Testis (tissue), 2 donors: ENCODE results near the gene PARP4.

ENCODE experiments used
- CTCF ChIP-seq, 3 experiments: fragments of 450-650 bp in 2 of 3; fragments of 200-600 bp in 1 of 3; sonication (generic) in 1 of 3; IDR thresholded peaks; one replicate each; pipeline ENCODE4 v1.5.1; 2016 to 2019; ENCODE audit warnings: antibody characterized with exemption in 3 of 3, mild to moderate bottlenecking in 2 of 3, moderate library complexity in 1 of 3
- POLR2A ChIP-seq: fragments of 450-650 bp; IDR thresholded peaks from one replicate; pipeline ENCODE4 v1.6.1; 2017; ENCODE audit warnings: antibody characterized with exemption, mild to moderate bottlenecking, moderate library complexity

DNA sequence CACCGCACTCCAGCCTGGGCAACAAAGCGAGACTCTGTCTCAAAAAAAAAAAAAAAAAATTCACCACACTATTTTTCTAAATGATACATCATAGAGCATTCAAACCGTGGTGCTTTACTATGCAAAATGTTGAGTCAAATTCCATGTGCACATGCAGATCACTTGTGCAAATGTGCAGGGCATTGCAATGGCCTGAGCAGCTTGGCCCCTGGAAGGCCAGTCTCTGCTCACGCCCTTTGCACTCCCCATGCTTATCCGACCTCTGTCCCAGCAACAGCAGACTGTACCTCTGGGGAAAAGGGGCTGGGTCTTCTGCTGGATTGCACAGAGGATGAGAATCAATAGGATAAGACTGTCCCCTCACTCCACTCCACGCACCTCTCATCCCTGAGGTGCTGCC is 58.5 kb downstream of the PARP4 start:
- TF ChIP-seq CTCF (IDR thresholded peaks at IDR 0.05), result no peak
- no peak for TF ChIP-seq POLR2A
